Keratinocyte (primary cell): ENCODE results near the gene RPH3AL. TPM values are rescaled to one million over a fixed set of nuclear protein-coding genes. Genes with fewer than 3 reads are reported as not detected.
"Not testable (repeated sequence)": the region's sequence is repeated elsewhere in the genome, so short reads cannot be mapped to it uniquely, and the experiment has no call there.

Source experiments
- DNase-seq: peaks from one replicate; pipeline ENCODE4 v3.0.0-alpha.2; 2011; ENCODE audit warnings: low read depth, missing footprints, low spot score
- FAIRE-seq: peaks from 2 replicates; lab custom pipeline; 2011; peaks lifted over from hg19 to GRCh38; lab: Jason Lieb, UNC
- H2AFZ ChIP-seq: 2 replicates; pipeline ENCODE4 v1.6.0; 2012; ENCODE audit warnings: low read length, control low read depth, inconsistent platforms; ENCODE audit not compliant: control insufficient read depth
- H3K27ac ChIP-seq: 2 replicates; pipeline ENCODE4 v1.5.1; 2011; ENCODE audit warnings: low read length; ENCODE audit not compliant: control insufficient read depth, insufficient read depth
- H3K27me3 ChIP-seq: 3 replicates; pipeline ENCODE4 v1.6.0; 2011; ENCODE audit warnings: low read length; ENCODE audit not compliant: control insufficient read depth, insufficient read depth; ENCODE audit errors: extremely low read depth
- H3K36me3 ChIP-seq, 2 experiments: 2 replicates in 1 of 2; 3 replicates in 1 of 2; pipeline ENCODE4 v1.5.1; 2011; ENCODE audit warnings: low read length in 2 of 2, mild to moderate bottlenecking in 1 of 2; ENCODE audit not compliant: control insufficient read depth in 2 of 2, insufficient read depth in 2 of 2; ENCODE audit errors: extremely low read depth in 1 of 2
- H3K4me1 ChIP-seq: 3 replicates; pipeline ENCODE4 v1.5.1; 2011; ENCODE audit warnings: low read length; ENCODE audit not compliant: control insufficient read depth, insufficient read depth; ENCODE audit errors: extremely low read depth
- H3K4me2 ChIP-seq: 3 replicates; pipeline ENCODE4 v1.6.0; 2011; ENCODE audit warnings: low read depth, low read length; ENCODE audit not compliant: control insufficient read depth, insufficient read depth; ENCODE audit errors: extremely low read depth
- H3K4me3 ChIP-seq, 3 experiments: fragments of 200-600 bp in 1 of 3; sonication (generic) in 1 of 3; 2 replicates in 2 of 3; 3 replicates in 1 of 3; pipeline ENCODE4 v1.5.1; 2011 to 2016; ENCODE audit warnings: low read length in 3 of 3, mild to moderate bottlenecking in 3 of 3, control low read depth in 2 of 3, inconsistent platforms in 1 of 3, low read depth in 1 of 3, mixed read lengths in 1 of 3, mixed run types in 1 of 3, moderate library complexity in 1 of 3; ENCODE audit not compliant: control insufficient read depth in 2 of 3, insufficient read depth in 2 of 3; ENCODE audit errors: extremely low read depth in 1 of 3
- H3K79me2 ChIP-seq: 2 replicates; pipeline ENCODE4 v1.6.0; 2012; ENCODE audit warnings: low read length; ENCODE audit not compliant: control insufficient read depth, insufficient read depth
- H3K9ac ChIP-seq: 3 replicates; pipeline ENCODE4 v1.6.0; 2011; ENCODE audit warnings: low read length; ENCODE audit not compliant: control insufficient read depth, insufficient read depth; ENCODE audit errors: extremely low read depth
- H3K9me1 ChIP-seq: 3 replicates; pipeline ENCODE4 v1.6.0; 2011; ENCODE audit warnings: low read length; ENCODE audit not compliant: control insufficient read depth, insufficient read depth; ENCODE audit errors: extremely low read depth
- H3K9me3 ChIP-seq: 2 replicates; pipeline ENCODE4 v1.5.1; 2012; ENCODE audit warnings: low read depth, low read length; ENCODE audit not compliant: control insufficient read depth
- H4K20me1 ChIP-seq: 3 replicates; pipeline ENCODE4 v1.6.0; 2011; ENCODE audit warnings: low read length; ENCODE audit not compliant: control insufficient read depth, insufficient read depth; ENCODE audit errors: extremely low read depth
- CTCF ChIP-seq, 3 experiments: IDR thresholded peaks in 1 of 3; conservative IDR thresholded peaks in 1 of 3; optimal IDR thresholded peaks in 1 of 3; 2 replicates in 2 of 3; 3 replicates in 1 of 3; pipeline versions ENCODE3 to v1.5.1; 2011; ENCODE audit warnings: low read length in 3 of 3, mild to moderate bottlenecking in 3 of 3, moderate library complexity in 2 of 3, control low read depth in 1 of 3, inconsistent platforms in 1 of 3; ENCODE audit not compliant: insufficient read depth in 2 of 3; ENCODE audit errors: extremely low read depth in 1 of 3
- EZH2 ChIP-seq: IDR thresholded peaks from one replicate; pipeline ENCODE4 v1.6.1; 2012; ENCODE audit warnings: inconsistent platforms, mild to moderate bottlenecking, low read length, moderate library complexity
- dilution Hi-C: fragments of 300-500 bp; cut with MboI; formaldehyde crosslinking; loops from one replicate; pipeline ENCODE4 v1.7.0; 2020; ENCODE audit warnings: low sequenced_read_pairs; ENCODE audit not compliant: extremely low pct_ligation_motif_present
- polyA plus RNA-seq, 5 experiments: library from polyadenylated mRNA; depleted of rRNA in 3 of 5; stranded (reverse) in 3 of 5; stranded (forward) in 1 of 5; unstranded in 1 of 5; fragments of >200 nt; gene quantifications; 1 replicate in 1 of 5; 2 replicates in 3 of 5; 3 replicates in 1 of 5; pipeline versions ENCODE4 v1.2.1 to v1.2.3, GENCODE V29; 2011 to 2012; ENCODE audit warnings: missing spikeins in 2 of 5, low read depth in 1 of 5, low replicate concordance in 1 of 5

Gene RPH3AL
- polyA plus RNA-seq, 1 donor (not counting 4 experiments of a cell fraction or from before 2014, with no cell fraction given) = 0.31 TPM

- H3K79me2 ChIP-seq, dilution Hi-C loops: not testable (repeated sequence)
Observed at GRCh38 chr17:271928-272623, 80.5 kb downstream of the RPH3AL start.

GRCh38 chr17:269616-270514, 82.7 kb downstream of the RPH3AL start:
- Histone ChIP-seq H3K79me2 (no peaks in the 10 kb centered on the region), H3K9me3 (no peaks in the 10 kb centered on the region), H4K20me1 (no peaks in the 10 kb centered on the region), H2AFZ (no peak overlapping the region), H3K27me3 (peaks cover 6% of the 10 kb centered on the region), H3K4me2 (no peak overlapping the region), H3K9me1 (no peaks in the 10 kb centered on the region), H3K27ac (no peak overlapping the region), H3K9ac (no peak overlapping the region), H3K4me1 (no peaks in the 10 kb centered on the region), H3K4me3 (no peak overlapping the region), H3K36me3 (no peaks in the 10 kb centered on the region)
- DNase-seq = no peak
- dilution Hi-C loops = no loop called here
- FAIRE-seq = no peak
- no peak for TF ChIP-seq EZH2
- TF ChIP-seq CTCF (optimal IDR thresholded peaks at IDR 0.05 in 1 of 3, IDR thresholded peaks at IDR 0.05 in 1 of 3, conservative IDR thresholded peaks at IDR 0.05 in 1 of 3; ENCODE audit: extremely low read depth in 1 of 3, insufficient read depth in 2 of 3, low read length in 3 of 3) = no peak

More at GRCh38 chr17:271928-272623, 80.5 kb downstream of the RPH3AL start:
- not testable (repeated sequence) for H3K36me3 ChIP-seq, H3K9ac ChIP-seq, H3K9me3 ChIP-seq, H3K9me1 ChIP-seq, H4K20me1 ChIP-seq, H3K27me3 ChIP-seq, H3K4me1 ChIP-seq, DNase-seq, H3K27ac ChIP-seq, H2AFZ ChIP-seq, H3K4me3 ChIP-seq, H3K4me2 ChIP-seq, FAIRE-seq
